Vagina (tissue), 2 donors: ENCODE data around the gene SCN5A. TPM values are rescaled to one million over a fixed set of nuclear protein-coding genes. Genes with fewer than 3 reads are reported as not detected.

Source experiments
- DNase-seq, 2 donors: peaks; one replicate each; pipeline ENCODE4 v3.0.0-alpha.2; 2017; ENCODE audit errors: extremely low spot score in 2 of 2
- H3K27ac ChIP-seq: fragments of 200-600 bp; sonication (generic); one replicate; pipeline ENCODE4 v1.5.1; 2019
- H3K27me3 ChIP-seq: fragments of 200-600 bp; sonication (generic); one replicate; pipeline ENCODE4 v1.5.1; 2019
- H3K36me3 ChIP-seq, 2 donors: fragments of 200-600 bp; sonication (generic); one replicate each; pipeline ENCODE4 v1.5.1; 2017 to 2019
- H3K4me1 ChIP-seq: fragments of 200-600 bp; sonication (generic); one replicate; pipeline ENCODE4 v1.5.1; 2019
- H3K4me3 ChIP-seq, 2 donors: fragments of 200-600 bp; sonication (generic); 1 replicate in 1 of 2; 2 replicates in 1 of 2; pipeline ENCODE4 v1.5.1; 2016 to 2019
- H3K9me3 ChIP-seq: fragments of 200-600 bp; sonication (generic); one replicate; pipeline ENCODE4 v1.5.1; 2019
- POLR2A ChIP-seq, 2 donors: fragments of 450-650 bp; IDR thresholded peaks; one replicate each; pipeline ENCODE4 v1.6.1; 2017; ENCODE audit warnings: antibody characterized with exemption in 2 of 2, mild to moderate bottlenecking in 2 of 2, moderate library complexity in 2 of 2
- POLR2AphosphoS5 ChIP-seq, 2 donors: sonication (generic); formaldehyde crosslinking; IDR thresholded peaks; one replicate each; pipeline ENCODE4 v1.9.0; 2017; ENCODE audit warnings: antibody characterized with exemption in 2 of 2, mild to moderate bottlenecking in 2 of 2, low read depth in 1 of 2; ENCODE audit not compliant: insufficient read depth in 1 of 2
- intact Hi-C: fragments of 100-400 bp; cut with DNase I; formaldehyde crosslinking; loops from one replicate; pipeline ENCODE4 v1.15.1; 2023
- total RNA-seq: library from RNA; depleted of rRNA; stranded (reverse); fragments of >200 nt; gene quantifications from one replicate; pipeline ENCODE4 v1.2.3, GENCODE V29; 2016
- TF ChIP-seq, protein P1 (sequence below), 3 experiments: fragments of 450-650 bp in 2 of 3; fragments of 200-600 bp in 1 of 3; sonication (generic) in 1 of 3; IDR thresholded peaks; one replicate each; pipeline ENCODE4 v1.5.1; 2017 to 2019; ENCODE audit warnings: antibody characterized with exemption in 3 of 3, mild to moderate bottlenecking in 2 of 3, moderate library complexity in 2 of 3

The SCN5A gene
- total RNA-seq, 1 donor from 2014 or later, result 9.3 TPM

DNA sequence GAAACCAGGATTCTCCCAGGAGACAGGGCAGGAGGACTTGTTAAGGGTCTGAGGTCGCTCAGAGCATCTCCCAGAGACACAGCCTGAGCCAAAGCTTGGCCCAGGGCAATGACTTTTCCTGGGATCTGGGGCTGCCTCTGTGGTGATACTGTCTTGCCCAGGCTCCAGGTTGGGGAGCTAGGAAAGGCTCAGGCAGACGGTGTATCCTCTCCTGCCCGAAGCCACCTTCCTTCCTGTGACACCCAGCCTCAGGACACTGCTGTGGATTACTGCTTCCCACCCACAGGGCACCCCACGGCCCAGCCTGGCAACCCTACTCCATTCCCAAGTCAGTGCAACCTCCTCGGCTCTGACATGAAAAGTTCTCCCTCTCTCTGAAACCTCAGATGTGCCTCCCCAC, 31.9 kb downstream of the SCN5A start:
- Histone ChIP-seq H3K4me3 (no peak overlapping the region), H3K27me3 (no peaks in the 10 kb centered on the region), H3K4me1 (no peaks in the 10 kb centered on the region), H3K27ac (no peak overlapping the region), H3K36me3 (no peaks in the 10 kb centered on the region), H3K9me3 (no peaks in the 10 kb centered on the region)
- intact Hi-C loops, result no loop called here
- TF ChIP-seq, protein P1, sequence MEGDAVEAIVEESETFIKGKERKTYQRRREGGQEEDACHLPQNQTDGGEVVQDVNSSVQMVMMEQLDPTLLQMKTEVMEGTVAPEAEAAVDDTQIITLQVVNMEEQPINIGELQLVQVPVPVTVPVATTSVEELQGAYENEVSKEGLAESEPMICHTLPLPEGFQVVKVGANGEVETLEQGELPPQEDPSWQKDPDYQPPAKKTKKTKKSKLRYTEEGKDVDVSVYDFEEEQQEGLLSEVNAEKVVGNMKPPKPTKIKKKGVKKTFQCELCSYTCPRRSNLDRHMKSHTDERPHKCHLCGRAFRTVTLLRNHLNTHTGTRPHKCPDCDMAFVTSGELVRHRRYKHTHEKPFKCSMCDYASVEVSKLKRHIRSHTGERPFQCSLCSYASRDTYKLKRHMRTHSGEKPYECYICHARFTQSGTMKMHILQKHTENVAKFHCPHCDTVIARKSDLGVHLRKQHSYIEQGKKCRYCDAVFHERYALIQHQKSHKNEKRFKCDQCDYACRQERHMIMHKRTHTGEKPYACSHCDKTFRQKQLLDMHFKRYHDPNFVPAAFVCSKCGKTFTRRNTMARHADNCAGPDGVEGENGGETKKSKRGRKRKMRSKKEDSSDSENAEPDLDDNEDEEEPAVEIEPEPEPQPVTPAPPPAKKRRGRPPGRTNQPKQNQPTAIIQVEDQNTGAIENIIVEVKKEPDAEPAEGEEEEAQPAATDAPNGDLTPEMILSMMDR (IDR thresholded peaks at IDR 0.05), result no peak
- TF ChIP-seq POLR2AphosphoS5 (IDR thresholded peaks at IDR 0.05; ENCODE audit: insufficient read depth in 1 of 2, low read depth in 1 of 2) (no peak), POLR2A (IDR thresholded peaks at IDR 0.05) (no peak)
- no peak for DNase-seq

- Histone ChIP-seq H3K27me3 (no peaks in the 10 kb centered on the region), H3K4me3 (no peak overlapping the region), H3K36me3 (no peaks in the 10 kb centered on the region), H3K4me1 (no peaks in the 10 kb centered on the region), H3K9me3 (no peaks in the 10 kb centered on the region), H3K27ac (no peak overlapping the region)
- TF ChIP-seq, protein P1 (IDR thresholded peaks at IDR 0.05), result no peak
- TF ChIP-seq POLR2A (IDR thresholded peaks at IDR 0.05), result no peak
- TF ChIP-seq POLR2AphosphoS5 (IDR thresholded peaks at IDR 0.05; ENCODE audit: insufficient read depth in 1 of 2, low read depth in 1 of 2), result no peak
- no peak for DNase-seq
- intact Hi-C loops, result no loop called here
Observed at GRCh38 chr3:38617137-38617536, 32.4 kb downstream of the SCN5A start.

- Histone ChIP-seq H3K9me3 (no peaks in the 10 kb centered on the region), H3K27me3 (no peaks in the 10 kb centered on the region), H3K36me3 (no peaks in the 10 kb centered on the region), H3K4me1 (no peaks in the 10 kb centered on the region), H3K4me3 (no peak overlapping the region), H3K27ac (no peak overlapping the region)
- intact Hi-C loops, result no loop called here
- TF ChIP-seq, protein P1 (IDR thresholded peaks at IDR 0.05), result no peak
- TF ChIP-seq POLR2A (IDR thresholded peaks at IDR 0.05), result no peak
- no peak for TF ChIP-seq POLR2AphosphoS5 (IDR thresholded peaks at IDR 0.05; ENCODE audit: insufficient read depth in 1 of 2, low read depth in 1 of 2)
- no peak for DNase-seq
Observed at GRCh38 chr3:38616658-38617057, 32.8 kb downstream of the SCN5A start.

- Histone ChIP-seq H3K27ac (no peak overlapping the region), H3K4me1 (no peaks in the 10 kb centered on the region), H3K9me3 (no peaks in the 10 kb centered on the region), H3K36me3 (no peaks in the 10 kb centered on the region), H3K27me3 (no peaks in the 10 kb centered on the region), H3K4me3 (no peak overlapping the region)
- DNase-seq, result no peak
- TF ChIP-seq POLR2A (IDR thresholded peaks at IDR 0.05) (no peak), POLR2AphosphoS5 (IDR thresholded peaks at IDR 0.05; ENCODE audit: insufficient read depth in 1 of 2, low read depth in 1 of 2) (no peak)
- TF ChIP-seq, protein P1 (IDR thresholded peaks at IDR 0.05), result no peak
- intact Hi-C loops, result no loop called here
Observed at GRCh38 chr3:38616111-38616510, 33.4 kb downstream of the SCN5A start.

GRCh38 chr3:38614651-38615352, 34.7 kb downstream of the SCN5A start:
- TF ChIP-seq, protein P1 (IDR thresholded peaks at IDR 0.05), result no peak
- TF ChIP-seq POLR2A (IDR thresholded peaks at IDR 0.05) (no peak), POLR2AphosphoS5 (IDR thresholded peaks at IDR 0.05; ENCODE audit: insufficient read depth in 1 of 2, low read depth in 1 of 2) (no peak)
- H3K4me3 ChIP-seq, result no peak overlapping the region
- no peaks in the 10 kb centered on the region for H3K9me3 ChIP-seq
- H3K36me3 ChIP-seq, result no peaks in the 10 kb centered on the region
- no peak overlapping the region for H3K27ac ChIP-seq
- no peaks in the 10 kb centered on the region for H3K4me1 ChIP-seq
- no peaks in the 10 kb centered on the region for H3K27me3 ChIP-seq
- DNase-seq, result no peak
- intact Hi-C loops, result no loop called here
